ENCODE measurements around the gene KCNIP4.
"Not testable (repeated sequence)": the region's sequence is repeated elsewhere in the genome, so short reads cannot be mapped to it uniquely, and the experiment has no call there.

Gene KCNIP4

DNA sequence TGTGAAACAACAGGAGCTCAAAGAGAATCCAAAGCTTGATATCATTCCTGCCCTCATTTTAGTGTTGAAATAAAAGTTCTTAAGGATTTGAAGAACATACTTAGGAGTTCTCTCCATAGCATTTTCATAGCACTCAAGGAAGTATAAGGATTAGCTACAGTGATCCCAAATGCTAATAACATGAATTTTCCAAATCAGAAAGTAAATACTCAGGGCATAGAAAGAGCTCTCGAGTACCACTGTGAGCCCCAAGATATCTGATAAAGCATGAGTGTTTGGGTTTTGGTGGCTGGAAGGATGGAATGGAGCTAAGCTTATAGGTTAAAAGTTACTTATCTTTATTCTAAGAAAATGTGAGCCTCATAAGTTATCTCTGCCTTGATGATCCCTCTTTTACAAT lies 584.9 kb downstream of the KCNIP4 start:
- TF ChIP-seq, protein P1, sequence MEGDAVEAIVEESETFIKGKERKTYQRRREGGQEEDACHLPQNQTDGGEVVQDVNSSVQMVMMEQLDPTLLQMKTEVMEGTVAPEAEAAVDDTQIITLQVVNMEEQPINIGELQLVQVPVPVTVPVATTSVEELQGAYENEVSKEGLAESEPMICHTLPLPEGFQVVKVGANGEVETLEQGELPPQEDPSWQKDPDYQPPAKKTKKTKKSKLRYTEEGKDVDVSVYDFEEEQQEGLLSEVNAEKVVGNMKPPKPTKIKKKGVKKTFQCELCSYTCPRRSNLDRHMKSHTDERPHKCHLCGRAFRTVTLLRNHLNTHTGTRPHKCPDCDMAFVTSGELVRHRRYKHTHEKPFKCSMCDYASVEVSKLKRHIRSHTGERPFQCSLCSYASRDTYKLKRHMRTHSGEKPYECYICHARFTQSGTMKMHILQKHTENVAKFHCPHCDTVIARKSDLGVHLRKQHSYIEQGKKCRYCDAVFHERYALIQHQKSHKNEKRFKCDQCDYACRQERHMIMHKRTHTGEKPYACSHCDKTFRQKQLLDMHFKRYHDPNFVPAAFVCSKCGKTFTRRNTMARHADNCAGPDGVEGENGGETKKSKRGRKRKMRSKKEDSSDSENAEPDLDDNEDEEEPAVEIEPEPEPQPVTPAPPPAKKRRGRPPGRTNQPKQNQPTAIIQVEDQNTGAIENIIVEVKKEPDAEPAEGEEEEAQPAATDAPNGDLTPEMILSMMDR (IDR thresholded peaks at IDR 0.05) = no peak
- no peak overlapping the region for H3K27ac ChIP-seq
- H3K4me3 ChIP-seq = no peak overlapping the region
- no peak for DNase-seq (ENCODE audit: low spot score)

DNA sequence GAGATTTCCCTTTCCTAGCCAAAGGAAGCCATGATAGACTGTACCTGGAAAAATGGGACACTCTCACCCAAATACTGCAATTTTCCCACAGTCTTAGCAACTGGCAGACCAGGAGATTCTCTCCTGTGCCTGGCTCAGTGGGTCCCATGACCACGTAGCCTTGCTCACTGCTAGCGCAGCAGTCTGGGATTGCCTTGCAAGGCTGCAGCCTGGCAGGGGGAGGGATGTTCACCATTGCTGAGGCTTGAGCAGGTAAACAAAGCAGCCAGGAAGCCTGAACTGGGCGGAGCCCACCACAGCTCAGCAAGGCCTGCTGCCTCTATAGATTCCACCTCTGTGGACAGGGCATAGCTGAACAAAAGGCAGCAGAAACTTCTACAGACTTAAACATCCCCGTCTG lies 596.2 kb downstream of the KCNIP4 start:
- not testable (repeated sequence) for DNase-seq (ENCODE audit: low spot score); H3K27ac ChIP-seq; H3K4me3 ChIP-seq

DNA sequence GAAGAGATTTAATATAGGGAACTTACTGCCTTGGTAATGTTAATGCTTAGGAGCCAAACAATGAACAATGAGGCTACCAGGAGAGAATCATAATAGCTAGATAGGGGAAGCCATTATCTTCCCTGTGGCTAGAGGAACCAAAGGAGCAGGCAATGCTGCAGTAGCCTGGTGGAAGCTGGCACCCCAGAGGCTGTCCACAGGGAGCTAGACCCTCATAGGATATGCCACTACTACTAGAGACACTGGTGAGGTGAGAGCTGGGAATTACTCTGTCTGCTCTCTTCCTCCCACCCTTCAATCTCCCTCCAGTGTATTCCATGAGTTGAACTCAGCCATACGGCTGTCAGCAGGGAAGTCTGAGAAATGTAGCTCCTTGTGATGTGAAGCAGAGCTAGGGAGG lies 601.4 kb downstream of the KCNIP4 start:
- TF ChIP-seq, protein P1 (IDR thresholded peaks at IDR 0.05) = no peak
- H3K27ac ChIP-seq = no peak overlapping the region
- no peak overlapping the region for H3K4me3 ChIP-seq
- DNase-seq (ENCODE audit: low spot score) = no peak

- TF ChIP-seq, protein P1 (IDR thresholded peaks at IDR 0.05) = no peak
- Histone ChIP-seq H3K27ac (no peak overlapping the region), H3K4me3 (no peak overlapping the region)
- DNase-seq (ENCODE audit: low spot score) = no peak
These were observed 620.4 kb downstream of the KCNIP4 start for GRCh38 chr4:21327976-21328700.

DNA sequence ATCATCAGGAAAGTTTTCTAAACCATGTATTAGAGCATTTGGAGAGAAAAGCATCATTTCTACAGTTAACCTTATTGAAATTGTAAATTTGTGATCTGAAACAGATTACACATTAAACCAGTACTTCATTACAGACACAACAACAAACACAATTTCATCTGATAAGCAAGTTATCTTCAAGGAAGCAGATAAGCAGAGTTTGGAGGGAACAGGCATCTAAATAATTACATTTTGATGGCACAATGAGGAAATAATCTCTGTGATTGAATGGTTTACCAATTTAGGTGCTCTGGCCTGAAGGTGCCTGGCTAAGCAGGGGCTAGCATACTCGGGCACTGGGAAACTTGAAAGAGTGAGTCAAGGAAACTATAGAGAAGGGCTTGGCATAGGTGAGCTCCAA lies 628.5 kb downstream of the KCNIP4 start:
- no peak overlapping the region for H3K4me3 ChIP-seq
- TF ChIP-seq, protein P1 (IDR thresholded peaks at IDR 0.05) = no peak
- no peak overlapping the region for H3K27ac ChIP-seq
- DNase-seq (ENCODE audit: low spot score) = no peak

DNA sequence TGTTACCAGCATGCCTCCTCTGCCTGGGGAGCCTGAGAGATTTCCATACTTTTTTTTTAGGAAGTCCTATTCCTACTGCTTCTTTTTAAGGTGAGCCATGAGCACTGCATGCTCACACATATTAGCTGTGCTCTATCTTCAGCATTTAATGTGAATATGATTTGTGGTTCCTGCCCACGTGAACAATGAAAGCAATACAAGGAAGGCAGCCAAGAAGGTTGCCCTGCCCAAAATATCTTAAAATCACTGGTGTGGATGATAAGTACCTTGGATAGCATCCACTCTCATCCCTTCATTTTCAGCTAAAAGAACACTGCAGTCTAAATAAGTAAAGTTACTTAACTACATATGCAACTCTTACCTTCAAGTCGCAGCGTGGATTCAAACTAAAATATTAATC lies 640.9 kb downstream of the KCNIP4 start:
- TF ChIP-seq, protein P1 (IDR thresholded peaks at IDR 0.05) = no peak
- no peak overlapping the region for H3K27ac ChIP-seq
- no peak for DNase-seq (ENCODE audit: low spot score)
- H3K4me3 ChIP-seq = no peak overlapping the region

GRCh38 chr4:21304540-21304887 lies 644.1 kb downstream of the KCNIP4 start:
- Histone ChIP-seq H3K27ac (no peak overlapping the region), H3K4me3 (no peak overlapping the region)
- TF ChIP-seq, protein P1 (IDR thresholded peaks at IDR 0.05) = no peak
- DNase-seq (ENCODE audit: low spot score) = no peak

All from coronary artery (tissue), 2 donors.